22Rv1 (cell line): Measurements from ENCODE around the gene PRAMEF13.
"Not testable (repeated sequence)": the region's sequence is repeated elsewhere in the genome, so short reads cannot be mapped to it uniquely, and the experiment has no call there.

Source experiments
- CTCF ChIP-seq: fragments of 450-650 bp; IDR thresholded peaks from 2 replicates; pipeline ENCODE4 v1.5.1; 2017; ENCODE audit warnings: mild to moderate bottlenecking
- ZFX ChIP-seq: fragments of 450-650 bp; IDR thresholded peaks from 2 replicates; pipeline ENCODE4 v1.6.1; 2017; ENCODE audit warnings: antibody characterized with exemption, borderline replicate concordance

GRCh38 chr1:13231061-13231750 is 30.0 kb upstream of the PRAMEF13 start:
- not testable (repeated sequence) for TF ChIP-seq CTCF, ZFX
